Liver (tissue), 9 donors: ENCODE results near the gene RNF214. TPM values are rescaled to one million over a fixed set of nuclear protein-coding genes. Genes with fewer than 3 reads are reported as not detected.

Experiments used
- DNase-seq: peaks from one replicate; pipeline ENCODE4 v3.0.0-alpha.2; 2017; ENCODE audit warnings: low spot score
- H3K27ac ChIP-seq, 2 donors: one replicate each; pipeline ENCODE4 v1.7.0; 2013; ENCODE audit warnings: inconsistent platforms in 2 of 2, low read length in 2 of 2, control low read depth in 1 of 2, low read depth in 1 of 2, mild to moderate bottlenecking in 1 of 2
- H3K27me3 ChIP-seq, 4 donors: one replicate each; pipeline versions ENCODE4 v1.6.1 to v1.7.0; 2013; ENCODE audit warnings: low read length in 3 of 4, inconsistent platforms in 1 of 4, mild to moderate bottlenecking in 1 of 4, moderate library complexity in 1 of 4; ENCODE audit not compliant: control insufficient read depth in 4 of 4, insufficient read depth in 4 of 4
- H3K36me3 ChIP-seq, 4 donors: one replicate each; pipeline versions ENCODE4 v1.6.1 to v1.7.0; 2013; ENCODE audit warnings: low read length in 3 of 4, mild to moderate bottlenecking in 3 of 4, low read depth in 1 of 4, moderate library complexity in 1 of 4; ENCODE audit not compliant: control insufficient read depth in 4 of 4, insufficient read depth in 3 of 4
- H3K4me1 ChIP-seq, 4 donors: one replicate each; pipeline versions ENCODE4 v1.6.1 to v1.7.0; 2013; ENCODE audit warnings: low read length in 3 of 4, mild to moderate bottlenecking in 3 of 4, moderate library complexity in 1 of 4; ENCODE audit not compliant: control insufficient read depth in 4 of 4, insufficient read depth in 4 of 4
- H3K4me3 ChIP-seq, 3 donors: one replicate each; pipeline versions ENCODE4 v1.6.1 to v1.7.0; 2013; ENCODE audit warnings: low read length in 3 of 3, control low read depth in 1 of 3, low read depth in 1 of 3, mild to moderate bottlenecking in 1 of 3
- H3K9ac ChIP-seq, 2 donors: one replicate each; pipeline ENCODE4 v1.7.0; 2013; ENCODE audit warnings: low read length in 2 of 2, mild to moderate bottlenecking in 2 of 2, moderate library complexity in 2 of 2, control low read depth in 1 of 2, low read depth in 1 of 2
- H3K9me3 ChIP-seq, 4 donors: one replicate each; pipeline versions ENCODE4 v1.6.1 to v1.7.0; 2013; ENCODE audit warnings: low read length in 3 of 4; ENCODE audit not compliant: control insufficient read depth in 4 of 4
- EGR1 ChIP-seq, 2 donors: IDR thresholded peaks; 2 replicates each; pipeline ENCODE4 v1.6.1; 2016 to 2018; ENCODE audit warnings: antibody characterized with exemption in 2 of 2, low read depth in 2 of 2
- FOXA1 ChIP-seq: IDR thresholded peaks from 2 replicates; pipeline ENCODE4 v1.6.1; 2016; ENCODE audit warnings: antibody characterized with exemption
- GABPA ChIP-seq, 2 donors: IDR thresholded peaks in 1 of 2; conservative IDR thresholded peaks in 1 of 2; 2 replicates each; pipeline ENCODE4 v1.6.1; 2016; ENCODE audit warnings: antibody characterized with exemption in 2 of 2, mild to moderate bottlenecking in 1 of 2, moderate library complexity in 1 of 2
- HNF4A ChIP-seq, 2 donors: conservative IDR thresholded peaks; 2 replicates each; pipeline ENCODE4 v1.6.1; 2016; ENCODE audit warnings: antibody characterized with exemption in 2 of 2, mild to moderate bottlenecking in 2 of 2
- JUND ChIP-seq, 2 donors: IDR thresholded peaks; 2 replicates each; pipeline ENCODE4 v1.6.1; 2016; ENCODE audit warnings: antibody characterized with exemption in 2 of 2
- NR2F2 ChIP-seq: IDR thresholded peaks from 2 replicates; pipeline ENCODE4 v1.6.1; 2016; ENCODE audit warnings: antibody characterized with exemption
- RAD21 ChIP-seq, 2 donors: IDR thresholded peaks; 2 replicates each; pipeline ENCODE4 v1.6.1; 2016; ENCODE audit warnings: antibody characterized with exemption in 2 of 2, mild to moderate bottlenecking in 2 of 2
- RXRA ChIP-seq, 2 donors: IDR thresholded peaks; 2 replicates each; pipeline ENCODE4 v1.6.1; 2017 to 2018; ENCODE audit warnings: antibody characterized with exemption in 2 of 2, mild to moderate bottlenecking in 1 of 2
- SP1 ChIP-seq: IDR thresholded peaks from 2 replicates; pipeline ENCODE4 v1.6.1; 2018; ENCODE audit warnings: antibody characterized with exemption, mild to moderate bottlenecking
- TAF1 ChIP-seq: conservative IDR thresholded peaks from 2 replicates; pipeline ENCODE4 v1.6.1; 2016; ENCODE audit warnings: antibody characterized with exemption, mild to moderate bottlenecking
- YY1 ChIP-seq: IDR thresholded peaks from 2 replicates; pipeline ENCODE4 v1.6.1; 2016; ENCODE audit warnings: antibody characterized with exemption, mild to moderate bottlenecking
- WGBS: extraction: QIAGEN DNeasy Blood & Tissue Kit; methylation state at CpG from one replicate; pipeline ENCODE4 v1.1.7; 2013; 5-methylcytosine and 5-hydroxymethylcytosine counted together
- polyA plus RNA-seq, 2 donors: library from polyadenylated mRNA; stranded (reverse) in 1 of 2; unstranded in 1 of 2; fragments of 200-250 nt in 1 of 2; fragments of >200 nt in 1 of 2; fragmentation: Nextera tagmentation in 1 of 2; extraction: Ambion mirVana in 1 of 2; gene quantifications; one replicate each; pipeline versions ENCODE4 v1.2.1 to v1.2.3, GENCODE V29; 2013 to 2015
- total RNA-seq, 2 donors: library from RNA; depleted of rRNA; stranded (reverse); fragments of >200 nt; gene quantifications; one replicate each; pipeline ENCODE4 v1.2.3, GENCODE V29; 2014
- TF ChIP-seq, protein P1 (sequence below): IDR thresholded peaks from 2 replicates; pipeline ENCODE4 v1.6.1; 2016; ENCODE audit warnings: antibody characterized with exemption
- TF ChIP-seq, protein P2 (sequence below): IDR thresholded peaks from 2 replicates; pipeline ENCODE4 v1.6.1; 2016; ENCODE audit warnings: antibody characterized with exemption
- donor health status: healthy.
- donor health status: healthy.
- donor health status: healthy.
- donor health status: healthy.
- donor health status: healthy.

RNF214 gene
- total and polyA plus RNA-seq, 4 donors: 4.6 to 6.2 (median 6.0) TPM

DNA sequence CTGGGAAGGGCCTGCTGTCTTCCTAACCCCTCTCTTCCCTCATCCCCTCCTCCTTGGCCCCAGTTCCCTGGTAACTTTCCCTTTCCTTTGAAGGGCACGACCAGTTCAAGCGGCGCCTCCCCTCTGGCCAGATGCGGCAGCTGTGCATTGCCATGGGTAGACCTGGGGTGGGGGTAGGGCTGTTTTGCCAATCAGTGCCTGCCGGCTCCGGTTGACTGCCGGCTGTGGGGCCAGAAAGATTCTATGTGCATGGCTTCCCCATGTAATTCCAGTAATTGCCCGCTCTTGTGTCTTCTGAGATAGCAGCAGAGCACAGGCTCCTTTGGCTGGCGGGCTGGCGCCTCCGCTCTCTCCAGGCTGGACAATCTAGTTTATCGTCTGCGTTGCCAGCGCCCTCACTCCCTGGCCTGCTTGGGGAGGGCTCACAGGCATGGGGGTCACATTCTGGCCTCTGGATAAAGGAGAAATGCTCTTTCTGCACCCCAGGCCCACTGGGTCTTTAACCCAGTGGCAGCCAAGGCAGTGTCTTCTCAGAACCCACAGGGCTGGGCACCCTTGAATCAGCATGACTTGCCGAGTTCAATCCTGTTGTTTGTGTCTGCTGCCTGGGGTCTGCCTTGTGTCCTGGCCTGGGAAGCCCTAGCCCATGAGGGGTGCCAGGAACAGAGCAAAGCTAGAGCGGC, 44.5 kb upstream of the RNF214 start:
- H3K36me3 ChIP-seq: peaks cover 16 to 76% (median 23%) of the 10 kb centered on the region in 4 donors
- no peaks in the 10 kb centered on the region for H3K9me3 ChIP-seq
- no peak overlapping the region for H3K9ac ChIP-seq
- TF ChIP-seq FOXA1 (no peak), HNF4A (conservative IDR thresholded peaks at IDR 0.05) (no peak), RAD21 (IDR thresholded peaks at IDR 0.05) (no peak), GABPA (IDR thresholded peaks at IDR 0.05 in 1 of 2, conservative IDR thresholded peaks at IDR 0.05 in 1 of 2) (no peak)
- WGBS: 96% methylated on average over 16 of the region's 16 CpGs
- no peaks in the 10 kb centered on the region for H3K27me3 ChIP-seq
- H3K4me3 ChIP-seq: no peak overlapping the region
- peaks cover 0 to 3% (median 0%) of the 10 kb centered on the region in 4 donors for H3K4me1 ChIP-seq
- H3K27ac ChIP-seq: no peak overlapping the region
- no peak for DNase-seq

DNA sequence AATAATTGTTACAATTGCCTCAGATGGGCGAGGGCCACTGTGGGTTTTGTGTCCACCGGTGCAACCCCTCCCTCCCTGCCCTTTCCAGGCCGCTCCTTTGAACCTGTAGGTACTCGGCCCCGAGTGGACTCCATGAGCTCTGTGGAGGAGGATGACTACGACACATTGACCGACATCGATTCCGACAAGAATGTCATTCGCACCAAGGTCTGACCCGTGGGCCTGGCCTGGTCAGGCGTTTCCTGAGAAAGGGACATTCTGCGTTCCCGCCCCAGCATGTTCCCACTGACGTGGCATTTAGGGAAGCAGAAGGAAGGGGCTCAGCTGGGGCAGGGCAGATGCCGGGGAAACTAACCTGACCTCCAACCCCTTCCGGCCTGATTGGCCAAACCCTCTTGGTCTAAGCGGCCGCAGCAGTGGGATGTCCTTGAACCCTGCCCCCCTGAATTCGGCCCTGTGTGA, 43.8 kb upstream of the RNF214 start:
- TF ChIP-seq, protein P1, sequence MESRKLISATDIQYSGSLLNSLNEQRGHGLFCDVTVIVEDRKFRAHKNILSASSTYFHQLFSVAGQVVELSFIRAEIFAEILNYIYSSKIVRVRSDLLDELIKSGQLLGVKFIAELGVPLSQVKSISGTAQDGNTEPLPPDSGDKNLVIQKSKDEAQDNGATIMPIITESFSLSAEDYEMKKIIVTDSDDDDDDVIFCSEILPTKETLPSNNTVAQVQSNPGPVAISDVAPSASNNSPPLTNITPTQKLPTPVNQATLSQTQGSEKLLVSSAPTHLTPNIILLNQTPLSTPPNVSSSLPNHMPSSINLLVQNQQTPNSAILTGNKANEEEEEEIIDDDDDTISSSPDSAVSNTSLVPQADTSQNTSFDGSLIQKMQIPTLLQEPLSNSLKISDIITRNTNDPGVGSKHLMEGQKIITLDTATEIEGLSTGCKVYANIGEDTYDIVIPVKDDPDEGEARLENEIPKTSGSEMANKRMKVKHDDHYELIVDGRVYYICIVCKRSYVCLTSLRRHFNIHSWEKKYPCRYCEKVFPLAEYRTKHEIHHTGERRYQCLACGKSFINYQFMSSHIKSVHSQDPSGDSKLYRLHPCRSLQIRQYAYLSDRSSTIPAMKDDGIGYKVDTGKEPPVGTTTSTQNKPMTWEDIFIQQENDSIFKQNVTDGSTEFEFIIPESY: no peak
- TF ChIP-seq JUND (IDR thresholded peaks at IDR 0.05): no peak
- TF ChIP-seq TAF1: no peak
- TF ChIP-seq, protein P2, sequence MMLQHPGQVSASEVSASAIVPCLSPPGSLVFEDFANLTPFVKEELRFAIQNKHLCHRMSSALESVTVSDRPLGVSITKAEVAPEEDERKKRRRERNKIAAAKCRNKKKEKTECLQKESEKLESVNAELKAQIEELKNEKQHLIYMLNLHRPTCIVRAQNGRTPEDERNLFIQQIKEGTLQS: no peak
- no peak for TF ChIP-seq HNF4A (conservative IDR thresholded peaks at IDR 0.05)
- no peak for TF ChIP-seq EGR1 (IDR thresholded peaks at IDR 0.05; ENCODE audit: low read depth in 2 of 2)
- no peak for TF ChIP-seq YY1
- no peak for TF ChIP-seq RXRA (IDR thresholded peaks at IDR 0.05)
- no peak for TF ChIP-seq NR2F2
- no peak for TF ChIP-seq SP1
- Histone ChIP-seq H3K4me3 (no peak overlapping the region), H3K27ac (no peak overlapping the region), H3K9ac (no peak overlapping the region), H3K4me1 (peaks cover 0 to 3% (median 0%) of the 10 kb centered on the region in 4 donors), H3K27me3 (no peaks in the 10 kb centered on the region), H3K9me3 (no peaks in the 10 kb centered on the region), H3K36me3 (peaks cover 16 to 80% (median 25%) of the 10 kb centered on the region in 4 donors)
- no peak for DNase-seq
- WGBS: 84% methylated on average over 20 of the region's 20 CpGs

DNA sequence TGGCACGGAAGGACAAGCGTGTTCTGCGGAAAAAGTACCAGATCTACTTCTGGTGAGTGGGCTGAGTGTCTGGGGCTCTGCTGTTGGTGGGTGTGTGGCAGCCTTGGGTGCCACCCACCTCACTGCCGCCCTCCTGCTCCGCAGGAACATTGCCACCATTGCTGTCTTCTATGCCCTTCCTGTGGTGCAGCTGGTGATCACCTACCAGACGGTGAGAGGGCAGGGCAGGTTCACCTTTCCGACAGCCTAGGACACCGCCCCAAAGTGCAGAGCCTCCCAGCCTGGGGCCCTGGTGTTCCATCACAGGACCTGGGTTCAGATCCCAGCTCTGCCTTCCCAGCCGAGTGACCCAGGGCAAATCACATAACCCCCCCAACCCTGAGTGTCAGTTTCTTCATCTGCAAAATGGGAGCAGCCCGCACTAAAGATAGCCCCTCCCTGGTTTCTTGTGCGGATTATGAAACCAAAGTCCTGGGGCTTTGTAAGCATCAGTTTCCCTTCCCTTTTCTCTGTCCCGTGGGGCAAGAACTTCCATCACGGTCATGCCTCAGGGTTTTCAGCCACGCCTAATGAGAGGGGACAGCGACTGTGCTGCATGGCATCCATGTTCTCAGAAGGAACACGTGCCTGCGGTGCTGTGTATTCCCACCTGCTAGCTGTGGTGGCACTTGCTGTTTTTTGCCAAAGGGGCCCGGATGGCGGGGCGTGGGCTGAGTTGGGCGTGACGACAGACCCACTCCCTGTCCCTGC, 43.1 kb upstream of the RNF214 start:
- TF ChIP-seq, protein P2: no peak
- TF ChIP-seq HNF4A (conservative IDR thresholded peaks at IDR 0.05) (no peak), FOXA1 (no peak)
- peaks cover 13 to 79% (median 20%) of the 10 kb centered on the region in 4 donors for H3K36me3 ChIP-seq
- no peak overlapping the region for H3K27ac ChIP-seq
- WGBS: 94% methylated on average over 22 of the region's 22 CpGs
- peaks cover 0 to 3% (median 0%) of the 10 kb centered on the region in 4 donors for H3K4me1 ChIP-seq
- H3K27me3 ChIP-seq: no peaks in the 10 kb centered on the region
- no peak overlapping the region for H3K9ac ChIP-seq
- no peaks in the 10 kb centered on the region for H3K9me3 ChIP-seq
- H3K4me3 ChIP-seq: no peak overlapping the region
- DNase-seq: no peak
